Type B pancreatic cell (in vitro differentiated cells): ENCODE results near the gene SHROOM2. TPM values are rescaled to one million over a fixed set of nuclear protein-coding genes. Genes with fewer than 3 reads are reported as not detected.

Source experiments
- DNase-seq: peaks from one replicate; pipeline ENCODE4 v3.0.0; 2021; ENCODE audit warnings: mixed read lengths; ENCODE audit not compliant: unreplicated experiment; ENCODE audit errors: extremely low spot score
- H3K27ac Mint-ChIP-seq: 2 replicates; pipeline ENCODE4 v1.8.0; 2021; ENCODE audit warnings: mild to moderate bottlenecking, mixed read lengths
- H3K27me3 Mint-ChIP-seq: 2 replicates; pipeline ENCODE4 v1.8.0; 2021; ENCODE audit warnings: mixed read lengths
- H3K36me3 Mint-ChIP-seq: 2 replicates; pipeline ENCODE4 v1.8.0; 2021; ENCODE audit warnings: mixed read lengths
- H3K4me1 Mint-ChIP-seq: one replicate; pipeline ENCODE4 v1.8.0; 2021; ENCODE audit warnings: mixed read lengths; ENCODE audit not compliant: unreplicated experiment
- H3K4me3 Mint-ChIP-seq: 2 replicates; pipeline ENCODE4 v1.8.0; 2021; ENCODE audit warnings: mild to moderate bottlenecking, mixed read lengths
- H3K9me3 Mint-ChIP-seq: 2 replicates; pipeline ENCODE4 v1.8.0; 2021; ENCODE audit warnings: mixed read lengths
- CTCF ChIP-seq: fragments of 200-600 bp; sonication (generic); conservative IDR thresholded peaks from 2 replicates; pipeline ENCODE4 v1.5.0; 2021; ENCODE audit warnings: antibody characterized with exemption, mild to moderate bottlenecking
- total RNA-seq: library from RNA; stranded (reverse); gene quantifications from 2 replicates; pipeline ENCODE4 v1.2.1, GENCODE V29; 2021; ENCODE audit warnings: low replicate concordance

Gene SHROOM2
- total RNA-seq, 1 donor from 2014 or later = 8.4 TPM

- no peak for DNase-seq
- TF ChIP-seq CTCF = no peak
- Mint-ChIP-seq H3K27me3 (no peaks in the 10 kb centered on the region), H3K9me3 (no peaks in the 10 kb centered on the region), H3K36me3 (no peaks in the 10 kb centered on the region), H3K4me3 (no peak overlapping the region), H3K4me1 (peaks cover 8% of the 10 kb centered on the region), H3K27ac (peak overlapping the region; percentile 66)
These were observed 119.1 kb downstream of the SHROOM2 start for GRCh38 chrX:9905288-9905687.

GRCh38 chrX:9905721-9906120 lies 119.5 kb downstream of the SHROOM2 start:
- Mint-ChIP-seq H3K27ac (peak overlapping the region; percentile 66), H3K27me3 (no peaks in the 10 kb centered on the region)
- no peak for TF ChIP-seq CTCF

GRCh38 chrX:9906919-9907318 lies 120.7 kb downstream of the SHROOM2 start:
- Mint-ChIP-seq H3K27ac (peak overlapping the region; percentile 80), H3K27me3 (no peaks in the 10 kb centered on the region), H3K36me3 (no peaks in the 10 kb centered on the region), H3K9me3 (no peaks in the 10 kb centered on the region), H3K4me3 (no peak overlapping the region), H3K4me1 (peaks cover 8% of the 10 kb centered on the region)
- no peak for TF ChIP-seq CTCF
- DNase-seq = no peak

More at GRCh38 chrX:9905721-9906120, 119.5 kb downstream of the SHROOM2 start:
- Mint-ChIP-seq H3K9me3 (no peaks in the 10 kb centered on the region), H3K4me3 (no peak overlapping the region), H3K36me3 (no peaks in the 10 kb centered on the region), H3K4me1 (peaks cover 8% of the 10 kb centered on the region)
- DNase-seq = no peak

GRCh38 chrX:9907645-9908387 lies 121.6 kb downstream of the SHROOM2 start:
- no peaks in the 10 kb centered on the region for H3K36me3 Mint-ChIP-seq
- H3K27ac Mint-ChIP-seq = peak overlapping the region; percentile 80
- H3K4me1 Mint-ChIP-seq = peaks cover 13% of the 10 kb centered on the region
- no peaks in the 10 kb centered on the region for H3K27me3 Mint-ChIP-seq
- no peaks in the 10 kb centered on the region for H3K9me3 Mint-ChIP-seq
- no peak overlapping the region for H3K4me3 Mint-ChIP-seq
- DNase-seq = no peak
- TF ChIP-seq CTCF = no peak

GRCh38 chrX:9909254-9909653 lies 123.0 kb downstream of the SHROOM2 start:
- Mint-ChIP-seq H3K9me3 (no peaks in the 10 kb centered on the region), H3K4me1 (peaks cover 8% of the 10 kb centered on the region), H3K4me3 (no peak overlapping the region), H3K27me3 (no peaks in the 10 kb centered on the region), H3K27ac (no peak overlapping the region), H3K36me3 (no peaks in the 10 kb centered on the region)
- no peak for DNase-seq
- no peak for TF ChIP-seq CTCF
